Urothelium cell line (cell line): Measurements from ENCODE around the gene ABCC5.

Source experiments
- DNase-seq: peaks from one replicate; pipeline ENCODE4 v3.0.0; 2011; ENCODE audit warnings: low spot score, mixed read lengths
- FAIRE-seq: peaks from 2 replicates; lab custom pipeline; 2011; peaks lifted over from hg19 to GRCh38; lab: Jason Lieb, UNC

Gene ABCC5

GRCh38 chr3:183981990-183982644, 35.6 kb downstream of the ABCC5 start:
- FAIRE-seq (no peak), DNase-seq (no peak)

GRCh38 chr3:183980403-183980802, 37.3 kb downstream of the ABCC5 start:
- DNase-seq (no peak), FAIRE-seq (no peak)

- FAIRE-seq (no peak), DNase-seq (peak; percentile 19)
These were observed 41.6 kb downstream of the ABCC5 start for GRCh38 chr3:183975981-183976662.

GRCh38 chr3:183968666-183969245, 48.9 kb downstream of the ABCC5 start:
- DNase-seq (no peak), FAIRE-seq (no peak)

- FAIRE-seq, result no peak
- DNase-seq, result no peak
These were observed 50.0 kb downstream of the ABCC5 start for GRCh38 chr3:183967693-183968092.

- no peak for FAIRE-seq
These were observed 51.3 kb downstream of the ABCC5 start for GRCh38 chr3:183966361-183966791.

GRCh38 chr3:183962807-183963206, 54.9 kb downstream of the ABCC5 start:
- no peak for FAIRE-seq

More at GRCh38 chr3:183966361-183966791, 51.3 kb downstream of the ABCC5 start:
- no peak for DNase-seq

GRCh38 chr3:183959214-183959613, 58.5 kb downstream of the ABCC5 start:
- no peak for FAIRE-seq
- DNase-seq, result no peak

More at GRCh38 chr3:183962807-183963206, 54.9 kb downstream of the ABCC5 start:
- DNase-seq, result no peak

- FAIRE-seq, result no peak
- DNase-seq, result no peak
These were observed 58.9 kb downstream of the ABCC5 start for GRCh38 chr3:183958775-183959174.

- no peak for FAIRE-seq
These were observed 59.5 kb downstream of the ABCC5 start for GRCh38 chr3:183958226-183958625.

GRCh38 chr3:183954875-183955274, 62.8 kb downstream of the ABCC5 start:
- FAIRE-seq, result no peak

More at GRCh38 chr3:183958226-183958625, 59.5 kb downstream of the ABCC5 start:
- DNase-seq, result no peak

GRCh38 chr3:183953471-183954070, 64.1 kb downstream of the ABCC5 start:
- DNase-seq, result no peak
- no peak for FAIRE-seq

More at GRCh38 chr3:183954875-183955274, 62.8 kb downstream of the ABCC5 start:
- no peak for DNase-seq

GRCh38 chr3:183951459-183951858, 66.2 kb downstream of the ABCC5 start:
- DNase-seq (no peak), FAIRE-seq (no peak)

- FAIRE-seq (no peak), DNase-seq (no peak)
These were observed 68.0 kb downstream of the ABCC5 start for GRCh38 chr3:183949690-183950089.

GRCh38 chr3:183946037-183946436, 71.6 kb downstream of the ABCC5 start:
- no peak for DNase-seq
- no peak for FAIRE-seq

GRCh38 chr3:183944775-183945174, 72.9 kb downstream of the ABCC5 start:
- no peak for FAIRE-seq

GRCh38 chr3:183943739-183944138, 73.9 kb downstream of the ABCC5 start:
- no peak for FAIRE-seq
- no peak for DNase-seq

More at GRCh38 chr3:183944775-183945174, 72.9 kb downstream of the ABCC5 start:
- DNase-seq, result no peak

- FAIRE-seq (no peak), DNase-seq (no peak)
These were observed 76.5 kb downstream of the ABCC5 start for GRCh38 chr3:183941216-183941615.

- DNase-seq, result no peak
- no peak for FAIRE-seq
These were observed 79.9 kb downstream of the ABCC5 start for GRCh38 chr3:183937601-183938286.

GRCh38 chr3:183933160-183933559, 84.5 kb downstream of the ABCC5 start:
- FAIRE-seq, result no peak
- DNase-seq, result no peak

GRCh38 chr3:183931881-183932280, 85.8 kb downstream of the ABCC5 start:
- FAIRE-seq (no peak), DNase-seq (no peak)
